Heart right ventricle (tissue), 16 donors: ENCODE measurements around the gene SLC10A3. TPM values are rescaled to one million over a fixed set of nuclear protein-coding genes. Genes with fewer than 3 reads are reported as not detected.

Source experiments
- ATAC-seq, 8 donors: fragments of 200-7000 bp; cut with Tn5 transposase; one replicate each; pipeline ENCODE4 v1.9.1; 2020; ENCODE audit warnings: mild to moderate bottlenecking in 8 of 8, moderate library complexity in 8 of 8, moderate number of reproducible peaks in 1 of 8
- DNase-seq, 2 donors: peaks; one replicate each; pipeline ENCODE4 v3.0.0-alpha.2; 2020
- H3K27ac ChIP-seq, 10 donors: fragments of 200-600 bp; sonication (generic) in 2 of 10; one replicate each; pipeline versions ENCODE4 v1.5.0 to v1.8.0; 2020 to 2022; ENCODE audit warnings: mild to moderate bottlenecking in 3 of 10
- H3K27me3 ChIP-seq, 7 donors: fragments of 200-600 bp; one replicate each; pipeline ENCODE4 v1.8.0; 2021 to 2022; ENCODE audit warnings: mild to moderate bottlenecking in 2 of 7
- H3K36me3 ChIP-seq, 9 donors: fragments of 200-600 bp; sonication (generic) in 1 of 9; one replicate each; pipeline versions ENCODE4 v1.5.0 to v1.8.0; 2020 to 2022; ENCODE audit warnings: mild to moderate bottlenecking in 2 of 9
- H3K4me1 ChIP-seq, 9 donors: fragments of 200-600 bp; sonication (generic) in 1 of 9; one replicate each; pipeline versions ENCODE4 v1.5.0 to v1.8.0; 2020 to 2022; ENCODE audit warnings: mild to moderate bottlenecking in 4 of 9
- H3K4me3 ChIP-seq, 10 donors: fragments of 200-600 bp; sonication (generic) in 2 of 10; one replicate each; pipeline versions ENCODE4 v1.5.0 to v1.8.0; 2020 to 2022; ENCODE audit warnings: mild to moderate bottlenecking in 7 of 10, moderate library complexity in 2 of 10
- H3K9me3 ChIP-seq, 11 donors: fragments of 200-600 bp in 10 of 11; sonication (generic) in 2 of 11; one replicate each; pipeline versions ENCODE4 v1.5.0 to v1.8.0; 2013 to 2022; ENCODE audit warnings: mild to moderate bottlenecking in 2 of 11, control low read depth in 1 of 11, moderate library complexity in 1 of 11
- WGBS, 2 donors: extraction: QIAGEN DNeasy Blood & Tissue Kit; methylation state at CpG; one replicate each; pipeline ENCODE4 v1.1.7; 2013; ENCODE audit warnings: inconsistent platforms in 1 of 2; 5-methylcytosine and 5-hydroxymethylcytosine counted together
- intact Hi-C, 10 donors: fragments of 100-400 bp; cut with DNase I; formaldehyde crosslinking; loops; one replicate each; pipeline versions ENCODE4 v1.11.1 to v1.14.2; 2022
- polyA plus RNA-seq, 2 donors: library from polyadenylated mRNA; stranded (reverse); fragments of 200-250 nt; gene quantifications; one replicate each; pipeline ENCODE4 v1.2.3, GENCODE V29; 2013
- total RNA-seq, 10 donors: library from RNA; stranded (reverse); fragmentation: NEBNext Ultra II Directional in 3 of 10; extraction: Animal tissue kit (Norgen Biotek cat#: 25700) in 3 of 10; gene quantifications; one replicate each; pipeline versions ENCODE4 v1.2.1 to v1.2.4, GENCODE V29; 2021 to 2023
- TF ChIP-seq, protein P1 (sequence below), 9 donors: fragments of 200-600 bp; sonication (generic) in 2 of 9; IDR thresholded peaks; one replicate each; pipeline versions ENCODE4 v1.5.0 to v1.8.0; 2021 to 2022; ENCODE audit warnings: antibody characterized with exemption in 9 of 9, mild to moderate bottlenecking in 5 of 9, moderate library complexity in 1 of 9
- donor health status: Arrhythmogenic right ventricular cardiomyopathy.
- donor health status: ischemic (EF 13 %, LVEDD 7.1; RV severe dilation, severe dysfunction).
- donor health status: healthy with polysubstance abuse.
- donor health status: DM: no; HTN: yes; CAD: no.
- donor health status: DM: no; HTN: no; CAD: no.
- donor health status: ischemic (EF 25% LVEDD 6.9; RV normal size, moderate dysfunction).
- donor health status: ischemic (EF 25% LVEDD 5.7; RV mildly dilated, moderate dysfunction).
- donor health status: healthy.
- donor health status: DM: yes; HTN: yes; CAD: no.
- donor health status: Ischemic cardiomyopathy.
- donor health status: ischemic (EF 35%, LVEDD 5.7; RV mildly dilated, moderate dysfunction).
- donor health status: nonischemic (EF 11% LVEDD 7.7; RV severe dilation, severe dysfunction).
- donor health status: DM: yes; HTN: yes; CAD: no.
- donor health status: PGD.
- donor health status: ischemic (EF 29% LVEDD 5.4; RV normal size, mild dysfunction).
- donor health status: nonischemic (EF 23%, LVEDD 6.1; RV moderate dilation, normal function).

SLC10A3 gene
- total and polyA plus RNA-seq, 12 donors: 8.7 to 38.1 (median 12.1) TPM

DNA sequence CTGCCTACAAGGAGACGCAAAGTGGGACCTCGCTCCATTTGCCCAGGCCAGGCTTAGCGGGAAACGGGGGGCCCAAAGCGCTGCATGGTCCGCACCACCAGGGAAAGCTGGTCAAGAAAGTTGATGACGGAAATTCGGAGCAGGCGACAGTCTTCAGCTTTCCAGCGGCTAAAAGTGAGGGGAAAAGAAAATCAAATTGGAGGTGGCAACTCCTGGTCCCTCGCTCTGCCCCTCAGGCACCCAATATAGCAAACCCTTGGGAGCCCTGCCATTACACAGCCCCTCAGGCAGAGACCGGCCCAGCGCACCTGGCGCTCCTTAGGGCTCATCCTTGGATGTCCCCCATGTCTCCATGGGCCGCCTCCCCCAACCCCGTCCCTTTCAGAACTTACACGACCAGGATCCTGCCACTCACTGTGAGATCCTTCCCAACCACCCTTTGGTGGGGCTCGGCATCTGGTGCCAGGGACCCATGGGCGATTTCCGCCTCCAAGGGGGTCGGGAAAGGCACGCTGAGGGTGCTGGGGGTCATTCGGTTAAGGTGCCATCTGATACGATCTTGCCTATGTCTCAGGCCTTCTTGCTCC, 12.4 kb downstream of the SLC10A3 start:
- H3K27ac ChIP-seq: peak overlapping the region in 8 of 10 donors; percentile 69 to 86 (median 85)
- no peaks in the 10 kb centered on the region for H3K9me3 ChIP-seq
- intact Hi-C loops: loop anchor here in 1 of 10 donors (5.0 kb wide), 1 partner anchor 41 kb away; the partner anchor contains the start of gene GDI1

DNA sequence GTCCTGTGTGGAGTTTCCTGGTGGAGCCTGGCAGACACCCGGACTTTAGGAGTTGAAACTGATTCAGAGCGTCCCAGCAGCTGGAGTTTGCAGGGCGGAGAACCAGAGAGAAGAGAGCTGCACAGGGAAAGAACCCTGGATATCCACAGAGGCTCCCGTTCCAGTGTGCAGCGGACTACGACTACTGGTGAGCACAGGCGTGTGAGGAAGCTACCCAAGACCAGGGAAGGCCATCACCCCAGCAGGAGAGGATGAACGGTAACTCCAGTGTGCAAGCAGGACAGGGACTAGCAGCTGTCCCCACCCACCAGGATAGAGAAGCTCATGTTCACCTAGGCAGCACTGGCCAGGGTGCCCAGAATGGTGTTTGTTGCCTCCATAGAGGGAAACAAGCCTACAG, 13.6 kb downstream of the SLC10A3 start:
- ATAC-seq: no peak
- Histone ChIP-seq H3K9me3 (no peaks in the 10 kb centered on the region), H3K4me1 (peaks cover 0 to 14% (median 2%) of the 10 kb centered on the region in 9 donors), H3K4me3 (no peak overlapping the region), H3K36me3 (peaks cover 0 to 6% (median 0%) of the 10 kb centered on the region in 9 donors), H3K27ac (no peak overlapping the region), H3K27me3 (peaks cover 0 to 7% (median 0%) of the 10 kb centered on the region in 7 donors)
- TF ChIP-seq, protein P1, sequence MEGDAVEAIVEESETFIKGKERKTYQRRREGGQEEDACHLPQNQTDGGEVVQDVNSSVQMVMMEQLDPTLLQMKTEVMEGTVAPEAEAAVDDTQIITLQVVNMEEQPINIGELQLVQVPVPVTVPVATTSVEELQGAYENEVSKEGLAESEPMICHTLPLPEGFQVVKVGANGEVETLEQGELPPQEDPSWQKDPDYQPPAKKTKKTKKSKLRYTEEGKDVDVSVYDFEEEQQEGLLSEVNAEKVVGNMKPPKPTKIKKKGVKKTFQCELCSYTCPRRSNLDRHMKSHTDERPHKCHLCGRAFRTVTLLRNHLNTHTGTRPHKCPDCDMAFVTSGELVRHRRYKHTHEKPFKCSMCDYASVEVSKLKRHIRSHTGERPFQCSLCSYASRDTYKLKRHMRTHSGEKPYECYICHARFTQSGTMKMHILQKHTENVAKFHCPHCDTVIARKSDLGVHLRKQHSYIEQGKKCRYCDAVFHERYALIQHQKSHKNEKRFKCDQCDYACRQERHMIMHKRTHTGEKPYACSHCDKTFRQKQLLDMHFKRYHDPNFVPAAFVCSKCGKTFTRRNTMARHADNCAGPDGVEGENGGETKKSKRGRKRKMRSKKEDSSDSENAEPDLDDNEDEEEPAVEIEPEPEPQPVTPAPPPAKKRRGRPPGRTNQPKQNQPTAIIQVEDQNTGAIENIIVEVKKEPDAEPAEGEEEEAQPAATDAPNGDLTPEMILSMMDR (IDR thresholded peaks at IDR 0.05): no peak
- intact Hi-C loops: loop anchor here in 1 of 10 donors (5.0 kb wide), 1 partner anchor 40 kb away; the partner anchor contains the start of gene GDI1
- DNase-seq: no peak
- WGBS, 2 donors: 85 to 89% methylated on average over 8 of the region's 8 CpGs

More for the DNA sequence above, 12.4 kb downstream of the SLC10A3 start:
- DNase-seq: no peak
- ATAC-seq: no peak
- Histone ChIP-seq H3K4me1 (peaks cover 0 to 14% (median 2%) of the 10 kb centered on the region in 9 donors), H3K36me3 (peaks cover 0 to 1% (median 0%) of the 10 kb centered on the region in 9 donors), H3K4me3 (peak overlapping the region; percentile 14 to 61 (median 55)), H3K27me3 (peaks cover 0 to 7% (median 0%) of the 10 kb centered on the region in 7 donors)
- TF ChIP-seq, protein P1 (IDR thresholded peaks at IDR 0.05): no peak
- 60 to 70% methylated on average over 17 to 24 of the region's 24 CpGs for WGBS, 2 donors

DNA sequence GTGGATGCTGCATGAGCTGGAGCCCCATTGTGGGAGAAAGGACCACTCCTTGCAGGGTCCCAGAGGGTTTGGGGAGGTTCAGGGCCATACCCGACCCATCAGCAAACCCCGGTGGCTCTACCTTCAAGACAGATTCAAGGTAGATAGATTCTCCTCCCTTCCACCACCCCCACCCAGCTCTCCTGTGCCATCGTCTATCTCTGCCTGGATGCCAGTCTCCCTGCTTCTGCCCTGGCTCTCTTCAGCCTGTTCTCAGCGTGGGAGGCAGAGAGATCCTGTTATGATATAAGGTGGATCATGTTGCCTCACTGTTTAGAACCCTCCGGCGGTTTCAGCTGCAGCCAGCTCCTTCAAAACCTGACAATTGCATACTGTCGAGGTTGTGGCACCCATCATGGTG, 16.7 kb downstream of the SLC10A3 start:
- no peak for DNase-seq
- H3K4me3 ChIP-seq: no peak overlapping the region
- peaks cover 0 to 37% (median 0%) of the 10 kb centered on the region in 9 donors for H3K36me3 ChIP-seq
- peaks cover 0 to 6% (median 0%) of the 10 kb centered on the region in 9 donors for H3K4me1 ChIP-seq
- no peak overlapping the region for H3K27ac ChIP-seq
- H3K9me3 ChIP-seq: no peaks in the 10 kb centered on the region
- peaks cover 0 to 7% (median 0%) of the 10 kb centered on the region in 7 donors for H3K27me3 ChIP-seq
- ATAC-seq: no peak
- 72 to 78% methylated on average over 7 of the region's 7 CpGs for WGBS, 2 donors
- intact Hi-C loops: no loop called here
- TF ChIP-seq, protein P1 (IDR thresholded peaks at IDR 0.05): no peak

DNA sequence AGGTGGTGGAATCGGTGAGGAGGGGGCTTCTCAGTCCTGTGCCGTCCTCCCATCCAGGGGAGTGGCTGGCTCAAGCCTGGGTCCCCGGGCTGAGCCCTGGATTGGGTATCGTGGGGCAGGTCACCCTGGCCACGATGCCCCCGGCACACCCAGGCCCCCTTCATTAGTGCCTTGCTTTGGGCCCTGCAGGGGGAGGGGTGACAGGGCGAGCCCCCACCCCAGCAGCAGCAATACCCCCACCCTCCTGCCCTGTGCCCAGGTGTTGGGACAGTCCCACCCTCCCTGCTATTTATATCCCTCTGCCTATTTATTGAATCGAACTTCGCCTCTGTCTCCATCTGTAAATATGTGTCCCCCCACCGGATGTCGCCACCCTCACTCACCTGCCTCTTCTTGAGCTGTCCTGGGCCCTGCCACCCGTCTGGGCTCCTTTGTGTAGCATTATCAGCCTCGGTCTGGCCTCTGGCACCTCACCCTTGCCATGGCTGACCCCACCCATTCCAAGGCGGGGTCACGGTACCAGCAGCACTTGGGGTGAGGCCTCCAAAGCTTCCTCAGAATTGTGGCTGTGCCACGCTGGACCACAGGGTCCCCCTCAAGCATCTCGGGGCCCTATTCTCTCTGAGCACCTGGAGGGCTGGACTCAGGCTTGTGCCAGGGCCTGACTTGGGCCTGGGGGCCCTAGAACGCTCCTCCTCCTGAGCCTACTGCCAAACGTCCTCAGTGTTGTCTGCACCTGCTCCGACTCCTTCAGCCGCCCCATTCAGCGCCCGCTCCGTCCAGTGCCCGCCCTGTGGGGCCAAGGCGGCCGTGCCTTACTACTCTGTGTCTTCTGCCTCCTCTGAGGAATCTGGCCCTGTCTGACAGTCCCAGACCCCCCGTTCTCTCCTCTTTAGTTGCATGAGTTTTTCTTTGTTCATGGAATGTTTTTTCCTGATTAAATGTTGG, 17.5 kb downstream of the SLC10A3 start:
- intact Hi-C loops: no loop called here
- ATAC-seq (no peak), DNase-seq (no peak)
- peaks cover 0 to 2% (median 0%) of the 10 kb centered on the region in 9 donors for H3K4me1 ChIP-seq
- H3K4me3 ChIP-seq: no peak overlapping the region
- TF ChIP-seq, protein P1 (IDR thresholded peaks at IDR 0.05): no peak
- H3K27ac ChIP-seq: no peak overlapping the region
- WGBS, 2 donors: 82 to 89% methylated on average over 22 to 28 of the region's 28 CpGs
- H3K36me3 ChIP-seq: peaks cover 0 to 44% (median 0%) of the 10 kb centered on the region in 9 donors
- peaks cover 0 to 7% (median 0%) of the 10 kb centered on the region in 7 donors for H3K27me3 ChIP-seq
- H3K9me3 ChIP-seq: no peaks in the 10 kb centered on the region
